HEK293 (cell line): ENCODE results near the gene ACBD3.

Source experiments
- YY1 ChIP-seq: fragments of 450-650 bp; formaldehyde crosslinking; IDR thresholded peaks from 2 replicates; pipeline ENCODE4 v1.5.1; 2018; ENCODE audit warnings: missing biosample characterization, missing genetic modification characterization
- ZFP41 ChIP-seq: fragments of 450-650 bp; formaldehyde crosslinking; IDR thresholded peaks from 2 replicates; pipeline ENCODE4 v1.5.1; 2016; ENCODE audit warnings: missing biosample characterization, missing genetic modification characterization, borderline replicate concordance
- ZNF274 ChIP-seq, 2 experiments: fragments of 200-500 bp in 1 of 2; fragments of 450-650 bp in 1 of 2; sonication (Bioruptor generic) in 1 of 2; formaldehyde crosslinking in 1 of 2; IDR thresholded peaks; 2 replicates each; pipeline versions ENCODE4 v1.5.1 to v1.6.1; 2014 to 2016; ENCODE audit warnings: borderline replicate concordance in 1 of 2, inconsistent platforms in 1 of 2, low read length in 1 of 2, missing biosample characterization in 1 of 2, missing genetic modification characterization in 1 of 2
- ZNF324 ChIP-seq: fragments of 450-650 bp; formaldehyde crosslinking; IDR thresholded peaks from 2 replicates; pipeline ENCODE4 v1.5.1; 2016; ENCODE audit warnings: missing biosample characterization, missing genetic modification characterization
- ZNF423 ChIP-seq: fragments of 450-650 bp; formaldehyde crosslinking; IDR thresholded peaks from 2 replicates; pipeline ENCODE4 v1.5.1; 2016; ENCODE audit warnings: missing biosample characterization, missing genetic modification characterization
- TF ChIP-seq, protein P1 (sequence below): fragments of 450-650 bp; formaldehyde crosslinking; IDR thresholded peaks from 2 replicates; pipeline ENCODE4 v1.5.1; 2016; ENCODE audit warnings: missing biosample characterization, missing genetic modification characterization

DNA sequence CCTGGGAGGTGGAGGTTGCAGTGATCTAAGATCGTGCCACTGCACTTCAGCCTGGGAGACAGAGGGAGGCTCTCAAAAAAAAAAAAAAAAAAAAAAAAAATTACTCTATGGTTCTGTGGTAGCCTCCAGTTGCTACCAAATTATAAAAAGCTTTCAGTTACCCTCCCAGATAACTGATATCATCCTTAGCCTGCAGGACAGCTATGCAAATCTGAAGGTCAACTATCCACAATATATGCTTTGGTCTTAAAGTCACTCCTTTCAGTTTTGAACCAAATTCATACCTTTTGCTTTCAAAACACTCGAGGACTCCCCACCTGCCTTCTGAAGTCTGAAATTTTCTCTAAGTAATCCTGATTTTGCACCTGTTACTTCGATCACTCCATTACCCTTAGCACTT, 40.1 kb upstream of the ACBD3 start:
- TF ChIP-seq, protein P1, sequence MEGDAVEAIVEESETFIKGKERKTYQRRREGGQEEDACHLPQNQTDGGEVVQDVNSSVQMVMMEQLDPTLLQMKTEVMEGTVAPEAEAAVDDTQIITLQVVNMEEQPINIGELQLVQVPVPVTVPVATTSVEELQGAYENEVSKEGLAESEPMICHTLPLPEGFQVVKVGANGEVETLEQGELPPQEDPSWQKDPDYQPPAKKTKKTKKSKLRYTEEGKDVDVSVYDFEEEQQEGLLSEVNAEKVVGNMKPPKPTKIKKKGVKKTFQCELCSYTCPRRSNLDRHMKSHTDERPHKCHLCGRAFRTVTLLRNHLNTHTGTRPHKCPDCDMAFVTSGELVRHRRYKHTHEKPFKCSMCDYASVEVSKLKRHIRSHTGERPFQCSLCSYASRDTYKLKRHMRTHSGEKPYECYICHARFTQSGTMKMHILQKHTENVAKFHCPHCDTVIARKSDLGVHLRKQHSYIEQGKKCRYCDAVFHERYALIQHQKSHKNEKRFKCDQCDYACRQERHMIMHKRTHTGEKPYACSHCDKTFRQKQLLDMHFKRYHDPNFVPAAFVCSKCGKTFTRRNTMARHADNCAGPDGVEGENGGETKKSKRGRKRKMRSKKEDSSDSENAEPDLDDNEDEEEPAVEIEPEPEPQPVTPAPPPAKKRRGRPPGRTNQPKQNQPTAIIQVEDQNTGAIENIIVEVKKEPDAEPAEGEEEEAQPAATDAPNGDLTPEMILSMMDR = no peak
- TF ChIP-seq ZFP41 (tag by site-specific recombination) (no peak), ZNF324 (tag by site-specific recombination) (no peak), ZNF423 (tag by site-specific recombination) (no peak), ZNF274 (IDR thresholded peaks at IDR 0.05; ENCODE audit: low read length) (no peak), ZNF274 (tag by site-specific recombination; IDR thresholded peaks at IDR 0.05; ENCODE audit: borderline replicate concordance) (no peak), YY1 (no peak)
